CD4-positive, alpha-beta T cell (primary cell): ENCODE results near the gene GPR33. TPM values are rescaled to one million over a fixed set of nuclear protein-coding genes. Genes with fewer than 3 reads are reported as not detected.
"Not testable (repeated sequence)": the region's sequence is repeated elsewhere in the genome, so short reads cannot be mapped to it uniquely, and the experiment has no call there.

Experiments used
- ATAC-seq: fragments of 200-7000 bp; cut with Tn5 transposase; one replicate; pipeline ENCODE4 v1.10.0; 2022; ENCODE audit warnings: mild to moderate bottlenecking; ENCODE audit not compliant: poor library complexity
- CTCF ChIA-PET: fragments of 350-600 bp; sonication (Branson Sonifier 250); formaldehyde crosslinking; loops from one replicate; lab custom pipeline; 2021; ENCODE audit warnings: antibody characterized with exemption, inconsistent platforms; lab: Charles Lee
- POLR2A ChIA-PET: fragments of 350-600 bp; sonication (Branson Sonifier 250); formaldehyde crosslinking; loops from one replicate; lab custom pipeline; 2021; ENCODE audit warnings: antibody characterized with exemption, inconsistent platforms; lab: Charles Lee
- DNase-seq, 14 experiments: peaks; one replicate each; pipeline ENCODE4 v3.0.0-alpha.2; 2013 to 2020; ENCODE audit warnings: mixed read lengths in 2 of 14
- H3K27ac ChIP-seq, 2 donors: one replicate each; pipeline versions ENCODE4 v1.5.1 to v1.7.0; 2013; ENCODE audit warnings: low read length in 2 of 2, low read depth in 1 of 2, mild to moderate bottlenecking in 1 of 2
- H3K27me3 ChIP-seq, 2 experiments: 1 replicate in 1 of 2; 2 replicates in 1 of 2; pipeline versions ENCODE4 v1.6.1 to v1.7.0; 2013; ENCODE audit warnings: low read length in 2 of 2, control low read depth in 1 of 2, mild to moderate bottlenecking in 1 of 2, moderate library complexity in 1 of 2; ENCODE audit not compliant: insufficient read depth in 2 of 2, control insufficient read depth in 1 of 2
- H3K36me3 ChIP-seq: one replicate; pipeline ENCODE4 v1.6.1; 2013; ENCODE audit warnings: low read length, control low read depth; ENCODE audit not compliant: insufficient read depth
- H3K4me1 ChIP-seq: one replicate; pipeline ENCODE4 v1.6.1; 2013; ENCODE audit warnings: low read length, control low read depth; ENCODE audit not compliant: insufficient read depth
- H3K4me3 ChIP-seq: one replicate; pipeline ENCODE4 v1.5.1; 2013; ENCODE audit warnings: mild to moderate bottlenecking, low read length, moderate library complexity
- H3K9me3 ChIP-seq, 2 experiments: 1 replicate in 1 of 2; 2 replicates in 1 of 2; pipeline versions ENCODE4 v1.6.1 to v1.7.0; 2013; ENCODE audit warnings: low read length in 2 of 2, mild to moderate bottlenecking in 2 of 2, control low read depth in 1 of 2, moderate library complexity in 1 of 2; ENCODE audit not compliant: control insufficient read depth in 1 of 2, insufficient read depth in 1 of 2
- H3K27ac Mint-ChIP-seq: one replicate; pipeline ENCODE4 v1.8.0; 2020; ENCODE audit warnings: mixed read lengths
- H3K27me3 Mint-ChIP-seq: one replicate; pipeline ENCODE4 v1.8.0; 2021; ENCODE audit warnings: mixed read lengths
- H3K36me3 Mint-ChIP-seq: one replicate; pipeline ENCODE4 v1.8.0; 2021; ENCODE audit warnings: low read depth, mixed read lengths
- H3K4me1 Mint-ChIP-seq: one replicate; pipeline ENCODE4 v1.8.0; 2021; ENCODE audit warnings: low read depth, mixed read lengths
- H3K4me3 Mint-ChIP-seq: one replicate; pipeline ENCODE4 v1.8.0; 2020; ENCODE audit warnings: mild to moderate bottlenecking, mixed read lengths
- H3K9me3 Mint-ChIP-seq: one replicate; pipeline ENCODE4 v1.8.0; 2020; ENCODE audit warnings: mixed read lengths
- intact Hi-C, 2 experiments: fragments of 100-400 bp; cut with DNase I in 1 of 2; cut with micrococcal nuclease in 1 of 2; formaldehyde crosslinking; loops; one replicate each; pipeline versions ENCODE4 v1.15.1 to v1.9.0; 2023 to 2025; cut with DNase I, micrococcal nuclease
- total RNA-seq, 174 experiments: library from RNA in 2 of 174; stranded (reverse) in 2 of 174; gene quantifications; one replicate each; pipeline ENCODE4 v1.2.3 and lab custom pipeline; 2021 to 2026
- TF ChIP-seq, protein P1 (sequence below): fragments of 200-600 bp; IDR thresholded peaks from one replicate; pipeline ENCODE4 v1.8.0; 2022; ENCODE audit warnings: antibody characterized with exemption, mild to moderate bottlenecking

The GPR33 gene
- total RNA-seq, 2 experiments from 2014 or later = not detected

DNA sequence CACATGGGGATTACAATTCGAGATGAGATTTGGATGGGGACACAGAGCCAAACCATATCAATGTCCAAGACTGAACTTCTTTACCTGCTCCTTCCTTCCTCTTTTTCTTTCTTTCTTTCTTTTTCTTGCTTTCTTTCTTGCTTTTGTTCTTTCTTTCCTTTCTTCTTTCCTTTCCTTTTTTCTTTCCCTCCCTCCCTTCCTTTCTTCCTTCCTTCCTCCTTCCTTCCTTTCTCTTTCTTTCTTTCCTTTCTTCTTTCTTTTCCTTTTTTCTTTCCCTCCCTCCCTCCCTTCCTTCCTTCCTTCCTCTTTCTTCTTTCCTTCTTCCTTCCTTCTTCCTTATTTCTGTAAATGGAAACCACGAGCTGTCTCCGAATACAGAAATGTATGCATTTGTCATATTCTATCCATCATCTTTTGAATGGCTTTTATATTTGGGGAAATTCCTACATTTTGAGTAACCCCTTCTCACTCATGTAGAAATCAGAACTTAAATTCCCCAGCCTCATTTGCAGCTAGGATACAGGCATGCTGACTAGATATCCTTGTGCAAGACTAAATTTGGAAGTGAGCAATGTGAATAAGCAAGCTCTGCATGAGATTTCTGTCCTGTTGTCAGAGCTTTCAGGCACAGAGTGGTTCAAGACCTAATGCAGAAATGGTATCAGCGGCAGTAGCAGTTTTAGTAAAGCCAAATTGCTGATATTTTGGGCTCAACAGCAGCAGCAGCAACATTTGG, 11.5 kb downstream of the GPR33 start:
- Histone ChIP-seq H3K27me3 (peaks cover 0 to 4% of the 10 kb centered on the region in 2 experiments), H3K9me3 (no peaks in the 10 kb centered on the region), H3K36me3 (no peaks in the 10 kb centered on the region), H3K27ac (no peak overlapping the region), H3K4me3 (no peak overlapping the region), H3K4me1 (no peaks in the 10 kb centered on the region)
- H3K27me3 Mint-ChIP-seq = peaks cover 35% of the 10 kb centered on the region
- TF ChIP-seq, protein P1, sequence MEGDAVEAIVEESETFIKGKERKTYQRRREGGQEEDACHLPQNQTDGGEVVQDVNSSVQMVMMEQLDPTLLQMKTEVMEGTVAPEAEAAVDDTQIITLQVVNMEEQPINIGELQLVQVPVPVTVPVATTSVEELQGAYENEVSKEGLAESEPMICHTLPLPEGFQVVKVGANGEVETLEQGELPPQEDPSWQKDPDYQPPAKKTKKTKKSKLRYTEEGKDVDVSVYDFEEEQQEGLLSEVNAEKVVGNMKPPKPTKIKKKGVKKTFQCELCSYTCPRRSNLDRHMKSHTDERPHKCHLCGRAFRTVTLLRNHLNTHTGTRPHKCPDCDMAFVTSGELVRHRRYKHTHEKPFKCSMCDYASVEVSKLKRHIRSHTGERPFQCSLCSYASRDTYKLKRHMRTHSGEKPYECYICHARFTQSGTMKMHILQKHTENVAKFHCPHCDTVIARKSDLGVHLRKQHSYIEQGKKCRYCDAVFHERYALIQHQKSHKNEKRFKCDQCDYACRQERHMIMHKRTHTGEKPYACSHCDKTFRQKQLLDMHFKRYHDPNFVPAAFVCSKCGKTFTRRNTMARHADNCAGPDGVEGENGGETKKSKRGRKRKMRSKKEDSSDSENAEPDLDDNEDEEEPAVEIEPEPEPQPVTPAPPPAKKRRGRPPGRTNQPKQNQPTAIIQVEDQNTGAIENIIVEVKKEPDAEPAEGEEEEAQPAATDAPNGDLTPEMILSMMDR = no peak
- ChIA-PET CTCF (interaction anchor here (0.6 kb wide), 1 partner anchor 828 kb away, joined by 3 read pairs; no protein-coding TSS in a partner anchor), POLR2A (no interaction called here)
- no peaks in the 10 kb centered on the region for H3K4me1 Mint-ChIP-seq
- no peak overlapping the region for H3K27ac Mint-ChIP-seq
- DNase-seq (peak in 1 of 14 experiments; percentile 12), ATAC-seq (no peak)
- H3K9me3 Mint-ChIP-seq = no peaks in the 10 kb centered on the region
- intact Hi-C loops = no loop called here
- no peaks in the 10 kb centered on the region for H3K36me3 Mint-ChIP-seq
- H3K4me3 Mint-ChIP-seq = no peak overlapping the region

DNA sequence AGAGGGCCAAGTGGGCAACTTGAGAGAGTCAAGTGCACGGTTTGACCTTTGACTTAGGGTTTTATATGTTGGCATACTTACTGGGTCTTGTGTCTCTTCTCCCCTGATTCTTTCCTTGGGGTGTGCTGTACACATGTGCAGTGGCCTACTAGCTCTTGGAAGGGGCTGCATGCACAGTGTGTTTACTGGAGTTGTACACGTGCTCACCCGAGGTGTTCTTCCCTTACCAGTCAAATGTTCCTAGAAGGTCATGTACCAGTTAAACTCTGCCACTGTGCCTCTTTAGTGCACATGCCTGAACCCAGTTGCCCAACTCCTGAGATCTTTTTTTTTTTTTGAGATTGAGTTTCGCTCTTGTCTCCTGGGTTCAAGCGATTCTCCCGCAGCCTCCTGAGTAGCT, 21.3 kb downstream of the GPR33 start:
- Histone ChIP-seq H3K36me3 (no peaks in the 10 kb centered on the region), H3K27ac (no peak overlapping the region), H3K9me3 (no peaks in the 10 kb centered on the region), H3K4me1 (no peaks in the 10 kb centered on the region), H3K4me3 (no peak overlapping the region), H3K27me3 (no peaks in the 10 kb centered on the region)
- Mint-ChIP-seq H3K9me3 (no peaks in the 10 kb centered on the region), H3K27me3 (no peaks in the 10 kb centered on the region), H3K4me1 (no peaks in the 10 kb centered on the region), H3K36me3 (no peaks in the 10 kb centered on the region), H3K27ac (no peak overlapping the region), H3K4me3 (no peak overlapping the region)
- ChIA-PET POLR2A (no interaction called here), CTCF (no interaction called here)
- TF ChIP-seq, protein P1 = no peak
- DNase-seq = no peak
- intact Hi-C loops = no loop called here
- no peak for ATAC-seq

DNA sequence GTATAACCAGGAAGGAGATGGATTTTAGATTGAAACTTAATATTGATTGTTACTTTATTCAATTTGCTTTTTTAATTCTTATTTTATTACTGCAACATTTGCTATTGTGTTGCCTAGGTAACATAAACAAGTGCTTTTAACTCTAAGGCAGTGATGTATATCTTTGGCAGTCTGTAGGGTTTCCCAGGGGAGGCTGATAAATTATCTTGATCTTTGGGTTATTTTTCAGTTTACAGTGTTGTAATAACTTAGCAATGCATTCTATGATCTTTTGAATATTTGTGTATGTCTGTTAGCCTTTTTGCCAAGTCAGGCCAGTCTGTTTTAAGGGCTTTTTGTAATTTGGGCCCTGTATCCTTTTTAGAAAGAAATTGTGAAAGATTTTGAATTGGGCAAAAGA, 22.7 kb downstream of the GPR33 start:
- no peak overlapping the region for H3K4me3 Mint-ChIP-seq
- CTCF ChIA-PET = no interaction called here
- H3K27me3 Mint-ChIP-seq = no peaks in the 10 kb centered on the region
- TF ChIP-seq, protein P1 = no peak
- no peaks in the 10 kb centered on the region for H3K36me3 ChIP-seq
- ATAC-seq = no peak
- no peaks in the 10 kb centered on the region for H3K9me3 ChIP-seq
- no peaks in the 10 kb centered on the region for H3K4me1 ChIP-seq
- H3K27ac ChIP-seq = no peak overlapping the region
- no peak overlapping the region for H3K4me3 ChIP-seq
- H3K27ac Mint-ChIP-seq = no peak overlapping the region
- no peaks in the 10 kb centered on the region for H3K27me3 ChIP-seq
- no peaks in the 10 kb centered on the region for H3K9me3 Mint-ChIP-seq
- no peaks in the 10 kb centered on the region for H3K4me1 Mint-ChIP-seq
- DNase-seq = no peak
- POLR2A ChIA-PET = no interaction called here
- H3K36me3 Mint-ChIP-seq = no peaks in the 10 kb centered on the region
- intact Hi-C loops = no loop called here

DNA sequence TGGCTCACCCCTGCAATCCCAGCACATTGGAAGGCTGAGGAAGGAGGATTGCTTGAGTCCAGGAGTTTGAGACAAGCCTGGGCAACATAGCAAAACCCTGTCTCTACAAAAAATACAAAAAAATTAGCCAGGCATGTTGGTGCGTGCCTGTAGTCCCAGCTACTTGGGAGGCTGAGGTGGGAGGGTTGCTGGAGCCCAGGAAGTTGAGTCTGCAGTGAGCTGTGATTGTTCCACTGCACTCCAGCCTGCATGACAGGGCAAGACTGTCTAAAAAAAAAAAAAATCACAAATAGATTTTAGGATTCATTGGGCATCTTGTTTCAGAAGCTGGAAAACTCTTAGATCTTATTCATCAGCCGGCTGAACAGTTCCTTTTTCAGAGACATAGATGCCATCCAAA, 25.4 kb downstream of the GPR33 start:
- H3K4me1 ChIP-seq, H3K27me3 Mint-ChIP-seq, H3K27ac ChIP-seq, H3K27me3 ChIP-seq, H3K36me3 Mint-ChIP-seq, H3K9me3 ChIP-seq, H3K9me3 Mint-ChIP-seq, H3K4me3 ChIP-seq, H3K36me3 ChIP-seq, CTCF ChIA-PET, DNase-seq, H3K4me3 Mint-ChIP-seq, intact Hi-C loops, H3K27ac Mint-ChIP-seq, ATAC-seq: not testable (repeated sequence)
- peaks cover 14% of the 10 kb centered on the region for H3K4me1 Mint-ChIP-seq
- POLR2A ChIA-PET = interaction anchor here (0.9 kb wide), 1 partner anchor 560 kb away, joined by 3 read pairs; no protein-coding TSS in a partner anchor
